Neuronal stem cell (in vitro differentiated cells): ENCODE results near the gene ZBTB7C.

Experiments used
- DNase-seq: peaks from one replicate; pipeline ENCODE4 v3.0.0-alpha.2; 2013; ENCODE audit warnings: low spot score
- H2AFZ ChIP-seq: one replicate; pipeline ENCODE4 v1.6.1; 2013; ENCODE audit warnings: mild to moderate bottlenecking, low read length, inconsistent platforms
- H2AK5ac ChIP-seq: 2 replicates; pipeline ENCODE4 v1.6.1; 2013; ENCODE audit warnings: low read depth, mild to moderate bottlenecking, inconsistent platforms, low read length, moderate library complexity, mixed read lengths
- H2BK120ac ChIP-seq: 2 replicates; pipeline ENCODE4 v1.6.1; 2013; ENCODE audit warnings: low read depth, mild to moderate bottlenecking, inconsistent platforms, low read length, moderate library complexity, mixed read lengths
- H2BK12ac ChIP-seq: one replicate; pipeline ENCODE4 v1.6.1; 2013; ENCODE audit warnings: low read length, inconsistent platforms
- H2BK15ac ChIP-seq: 2 replicates; pipeline ENCODE4 v1.6.1; 2013; ENCODE audit warnings: mild to moderate bottlenecking, low read length, inconsistent platforms, mixed read lengths
- H2BK5ac ChIP-seq: one replicate; pipeline ENCODE4 v1.6.1; 2013; ENCODE audit warnings: inconsistent platforms, mild to moderate bottlenecking, low read length, moderate library complexity
- H3K14ac ChIP-seq: one replicate; pipeline ENCODE4 v1.6.1; 2013; ENCODE audit warnings: low read length, inconsistent platforms
- H3K18ac ChIP-seq: 2 replicates; pipeline ENCODE4 v1.6.1; 2013; ENCODE audit warnings: low read length, inconsistent platforms
- H3K23ac ChIP-seq: 2 replicates; pipeline ENCODE4 v1.6.1; 2013; ENCODE audit warnings: low read depth, mild to moderate bottlenecking, mixed read lengths, low read length, inconsistent platforms; ENCODE audit not compliant: poor library complexity
- H3K27ac ChIP-seq: replicated peaks from 3 replicates; pipeline ENCODE4 v1.5.1; 2013; ENCODE audit warnings: low read length, inconsistent platforms
- H3K27me3 ChIP-seq, 3 experiments: 2 replicates each; pipeline ENCODE4 v1.6.1; 2013; ENCODE audit warnings: low read length in 3 of 3, mild to moderate bottlenecking in 2 of 3, inconsistent platforms in 1 of 3, low read depth in 1 of 3, mixed read lengths in 1 of 3, moderate library complexity in 1 of 3; ENCODE audit not compliant: control insufficient read depth in 3 of 3, insufficient read depth in 3 of 3
- H3K36me3 ChIP-seq, 2 donors: replicated peaks in 1 of 2; 2 replicates each; pipeline ENCODE4 v1.6.1; 2013; ENCODE audit warnings: low read length in 2 of 2; ENCODE audit not compliant: control insufficient read depth in 2 of 2, insufficient read depth in 2 of 2
- H3K4ac ChIP-seq: 2 replicates; pipeline ENCODE4 v1.6.1; 2013; ENCODE audit warnings: inconsistent platforms, mild to moderate bottlenecking, low read length, moderate library complexity
- H3K4me1 ChIP-seq, 2 donors: 1 replicate in 1 of 2; 2 replicates in 1 of 2; pipeline ENCODE4 v1.6.1; 2013; ENCODE audit warnings: low read length in 2 of 2, low read depth in 1 of 2; ENCODE audit not compliant: control insufficient read depth in 2 of 2, insufficient read depth in 1 of 2
- H3K4me2 ChIP-seq: one replicate; pipeline ENCODE4 v1.6.1; 2013; ENCODE audit warnings: mild to moderate bottlenecking, low read length, inconsistent platforms; ENCODE audit not compliant: insufficient read depth, poor library complexity, severe bottlenecking
- H3K4me3 ChIP-seq, 2 donors: 2 replicates each; pipeline ENCODE4 v1.5.1; 2013; ENCODE audit warnings: low read length in 2 of 2, mild to moderate bottlenecking in 2 of 2, inconsistent platforms in 1 of 2, moderate library complexity in 1 of 2
- H3K79me1 ChIP-seq: one replicate; pipeline ENCODE4 v1.6.1; 2013; ENCODE audit warnings: low read depth, mild to moderate bottlenecking, inconsistent platforms, low read length, moderate library complexity
- H3K9ac ChIP-seq: one replicate; pipeline ENCODE4 v1.6.1; 2013; ENCODE audit warnings: mild to moderate bottlenecking, low read depth, low read length, inconsistent platforms; ENCODE audit not compliant: poor library complexity
- H3K9me3 ChIP-seq, 2 donors: replicated peaks in 1 of 2; 2 replicates each; pipeline versions ENCODE3 to v1.6.1; 2013; ENCODE audit warnings: low read length in 2 of 2, mild to moderate bottlenecking in 2 of 2, inconsistent platforms in 1 of 2, low read depth in 1 of 2, mixed read lengths in 1 of 2, moderate library complexity in 1 of 2; ENCODE audit not compliant: control insufficient read depth in 2 of 2, insufficient read depth in 1 of 2
- H4K8ac ChIP-seq: one replicate; pipeline ENCODE4 v1.6.1; 2013; ENCODE audit warnings: low read depth, mild to moderate bottlenecking, inconsistent platforms, low read length, moderate library complexity
- H4K91ac ChIP-seq: one replicate; pipeline ENCODE4 v1.6.1; 2013; ENCODE audit warnings: low read length, low read depth, mild to moderate bottlenecking, inconsistent platforms; ENCODE audit not compliant: poor library complexity
- WGBS, 2 donors: extraction: QIAGEN DNeasy Blood & Tissue Kit; methylation state at CpG; one replicate each; pipeline ENCODE4 v1.1.7; 2013; ENCODE audit warnings: missing lambda C conversion rate in 2 of 2, mixed read lengths in 1 of 2; ENCODE audit not compliant: insufficient read length in 2 of 2, insufficient replicate concordance in 1 of 2; ENCODE audit errors: extremely low coverage in 2 of 2; 5-methylcytosine and 5-hydroxymethylcytosine counted together

The ZBTB7C gene

DNA sequence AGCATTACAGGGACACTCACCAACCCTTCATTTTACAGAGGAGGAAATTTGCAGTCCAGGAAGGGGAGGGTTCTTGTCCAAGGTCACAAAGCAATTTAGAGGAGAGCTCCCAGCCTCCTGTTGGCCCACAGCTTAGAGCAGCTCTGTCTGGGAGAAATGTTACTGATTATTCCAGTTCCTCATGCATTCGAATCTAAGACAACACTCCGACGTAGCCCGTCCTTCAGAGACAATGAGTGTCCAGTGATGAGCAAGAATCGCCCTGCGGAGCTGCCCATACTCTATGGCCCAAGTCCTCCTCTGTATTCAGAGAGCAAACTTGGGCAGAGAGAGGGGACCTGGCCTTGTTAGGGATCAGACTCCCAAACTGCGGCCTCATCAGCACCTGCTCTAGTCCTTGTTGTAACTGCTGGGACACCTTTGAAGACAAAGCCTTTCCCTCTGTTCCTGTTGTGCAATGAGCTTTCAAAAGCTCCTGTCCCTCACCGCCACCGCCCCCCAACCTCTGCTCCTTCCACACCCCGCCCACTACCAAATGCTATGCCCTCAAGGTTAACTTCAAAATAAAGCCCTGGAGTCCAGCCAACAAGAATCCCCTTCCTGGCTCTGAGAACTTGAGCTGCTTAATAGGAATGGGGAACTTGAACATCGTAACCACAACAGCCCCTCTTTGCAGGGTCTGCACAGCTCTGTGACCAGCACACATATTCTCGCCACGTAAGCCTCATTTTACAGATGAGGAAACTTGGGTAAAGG lies 243.9 kb downstream of the ZBTB7C start:
- H3K27ac ChIP-seq: no peak overlapping the region
- no peak overlapping the region for H3K4me3 ChIP-seq
- no peak overlapping the region for H3K14ac ChIP-seq
- H3K4ac ChIP-seq: no peak overlapping the region
- no peak overlapping the region for H2BK5ac ChIP-seq
- no peak overlapping the region for H3K23ac ChIP-seq
- DNase-seq: no peak
- H3K4me2 ChIP-seq: no peak overlapping the region
- no peak overlapping the region for H2AK5ac ChIP-seq
- H3K18ac ChIP-seq: no peak overlapping the region
- no peak overlapping the region for H2BK12ac ChIP-seq
- H2AFZ ChIP-seq: no peak overlapping the region
- WGBS, 2 donors: no CpG with 5 or more reads among the region's 13 CpGs
- no peak overlapping the region for H3K9ac ChIP-seq
- H3K4me1 ChIP-seq: peaks cover 0 to 18% of the 10 kb centered on the region in 2 donors
- no peak overlapping the region for H4K8ac ChIP-seq
- H4K91ac ChIP-seq: no peak overlapping the region
- H2BK15ac ChIP-seq: no peak overlapping the region
- peaks cover 0 to 49% (median 0%) of the 10 kb centered on the region in 3 experiments for H3K27me3 ChIP-seq
- no peaks in the 10 kb centered on the region for H3K36me3 ChIP-seq
- no peak overlapping the region for H2BK120ac ChIP-seq
- no peaks in the 10 kb centered on the region for H3K79me1 ChIP-seq
- H3K9me3 ChIP-seq: no peaks in the 10 kb centered on the region

DNA sequence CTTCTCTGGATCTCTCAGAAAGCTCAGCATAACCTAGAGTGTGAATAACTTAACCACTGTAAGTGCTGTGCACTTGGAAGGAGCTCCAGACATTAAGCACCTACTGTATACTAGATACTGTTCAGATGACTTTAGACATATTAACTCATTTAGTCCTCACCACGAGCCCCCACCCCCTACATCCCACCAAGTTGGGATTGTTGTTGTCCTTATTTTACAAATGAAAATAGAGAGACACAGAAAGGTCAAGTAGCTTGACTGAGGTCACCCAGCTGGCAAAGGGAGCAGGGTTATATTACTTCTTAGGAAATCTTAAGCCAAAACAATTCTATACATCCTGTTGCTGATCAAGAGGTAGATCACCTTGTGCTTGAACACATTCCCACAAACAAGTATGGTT lies 244.5 kb downstream of the ZBTB7C start:
- no peak overlapping the region for H3K23ac ChIP-seq
- no peak overlapping the region for H3K27ac ChIP-seq
- no peak overlapping the region for H2AK5ac ChIP-seq

DNA sequence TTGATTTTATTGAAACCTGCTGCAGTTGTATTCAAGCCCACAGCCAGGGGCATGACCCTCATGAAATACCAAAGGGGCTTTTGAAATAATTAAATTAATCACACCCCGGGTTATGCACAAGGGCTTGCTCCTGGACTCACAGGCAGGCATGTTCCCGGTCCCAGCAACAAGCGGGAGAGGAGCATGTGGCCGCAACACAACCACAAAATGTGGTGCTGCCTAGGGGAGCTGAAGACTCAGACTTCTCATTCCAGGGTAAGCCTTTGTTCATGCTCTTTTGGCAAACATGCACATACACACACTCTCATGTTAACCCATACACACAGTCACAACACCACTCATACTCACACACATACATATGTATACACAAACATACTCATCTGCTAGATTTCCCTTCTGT lies 245.1 kb downstream of the ZBTB7C start:
- H3K4me2 ChIP-seq: no peak overlapping the region
- H2BK120ac ChIP-seq: no peak overlapping the region
- peaks cover 0 to 55% (median 0%) of the 10 kb centered on the region in 3 experiments for H3K27me3 ChIP-seq
- no peak overlapping the region for H3K4ac ChIP-seq
- H2AK5ac ChIP-seq: no peak overlapping the region
- H2BK12ac ChIP-seq: no peak overlapping the region
- peaks cover 0 to 18% of the 10 kb centered on the region in 2 donors for H3K4me1 ChIP-seq
- no peak overlapping the region for H2BK15ac ChIP-seq
- H4K91ac ChIP-seq: no peak overlapping the region
- no peak overlapping the region for H3K18ac ChIP-seq
- no peak overlapping the region for H3K27ac ChIP-seq
- H4K8ac ChIP-seq: no peak overlapping the region
- H3K4me3 ChIP-seq: no peak overlapping the region
- H3K9me3 ChIP-seq: no peaks in the 10 kb centered on the region
- no peak overlapping the region for H3K14ac ChIP-seq
- WGBS, 2 donors: no CpG with 5 or more reads among the region's 4 CpGs
- no peak overlapping the region for H3K23ac ChIP-seq
- no peak overlapping the region for H3K9ac ChIP-seq
- no peaks in the 10 kb centered on the region for H3K36me3 ChIP-seq
- DNase-seq: no peak
- H2AFZ ChIP-seq: no peak overlapping the region
- H2BK5ac ChIP-seq: no peak overlapping the region
- H3K79me1 ChIP-seq: no peaks in the 10 kb centered on the region

More for the DNA sequence above, 244.5 kb downstream of the ZBTB7C start:
- DNase-seq: no peak
- Histone ChIP-seq H2BK120ac (no peak overlapping the region), H3K9ac (no peak overlapping the region), H3K4me1 (peaks cover 0 to 18% of the 10 kb centered on the region in 2 donors), H3K18ac (no peak overlapping the region), H3K4ac (no peak overlapping the region), H2BK15ac (no peak overlapping the region), H3K9me3 (no peaks in the 10 kb centered on the region), H3K14ac (no peak overlapping the region), H3K36me3 (no peaks in the 10 kb centered on the region), H2BK12ac (no peak overlapping the region), H3K4me3 (no peak overlapping the region), H2BK5ac (no peak overlapping the region), H2AFZ (no peak overlapping the region), H4K91ac (no peak overlapping the region), H3K79me1 (no peaks in the 10 kb centered on the region), H3K4me2 (no peak overlapping the region), H4K8ac (no peak overlapping the region), H3K27me3 (peaks cover 0 to 55% (median 0%) of the 10 kb centered on the region in 3 experiments)
- no CpG with 5 or more reads among the region's 1 CpG for WGBS, 2 donors

DNA sequence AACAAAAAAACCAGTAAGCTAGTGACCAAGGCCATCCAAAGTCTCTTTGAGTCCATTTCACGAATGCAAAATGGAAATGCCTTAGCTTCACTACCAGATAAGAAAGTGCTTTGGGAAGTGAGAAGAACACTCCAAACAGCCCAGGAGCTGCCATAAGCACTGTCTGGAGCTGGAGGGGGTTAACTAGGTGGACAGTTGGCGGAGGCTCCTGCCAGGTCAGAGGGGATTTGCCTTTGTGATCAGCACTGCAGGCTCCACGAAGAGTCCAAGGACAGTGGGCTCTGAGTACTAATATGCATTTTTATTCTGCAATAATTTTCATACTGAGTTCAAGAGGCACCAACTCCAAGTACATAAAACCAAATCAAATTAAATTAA lies 245.5 kb downstream of the ZBTB7C start:
- no peak overlapping the region for H3K27ac ChIP-seq
- no peak overlapping the region for H3K4me3 ChIP-seq
- no peak overlapping the region for H2BK120ac ChIP-seq
- no peaks in the 10 kb centered on the region for H3K79me1 ChIP-seq
- no peak overlapping the region for H3K18ac ChIP-seq
- H2BK12ac ChIP-seq: no peak overlapping the region
- H3K9ac ChIP-seq: no peak overlapping the region
- H4K8ac ChIP-seq: no peak overlapping the region
- no peak for DNase-seq
- no peaks in the 10 kb centered on the region for H3K36me3 ChIP-seq
- H4K91ac ChIP-seq: no peak overlapping the region
- H3K23ac ChIP-seq: no peak overlapping the region
- no peak overlapping the region for H3K4me2 ChIP-seq
- no peak overlapping the region for H2AK5ac ChIP-seq
- H3K27me3 ChIP-seq: peaks cover 0 to 57% (median 0%) of the 10 kb centered on the region in 3 experiments
- H3K9me3 ChIP-seq: no peaks in the 10 kb centered on the region
- H3K14ac ChIP-seq: no peak overlapping the region
- peaks cover 0 to 18% of the 10 kb centered on the region in 2 donors for H3K4me1 ChIP-seq
- H3K4ac ChIP-seq: no peak overlapping the region
- no peak overlapping the region for H2BK5ac ChIP-seq
- no peak overlapping the region for H2BK15ac ChIP-seq
- no CpG with 5 or more reads among the region's 3 CpGs for WGBS, 2 donors
- no peak overlapping the region for H2AFZ ChIP-seq
